K562 (cell line): ENCODE results near the gene ILF2. TPM values are rescaled to one million over a fixed set of nuclear protein-coding genes. Genes with fewer than 3 reads are reported as not detected.

Source experiments
- BRF1 ChIP-seq: IDR thresholded peaks from 3 replicates; pipeline ENCODE4 v1.6.1; 2011; ENCODE audit warnings: borderline replicate concordance, mild to moderate bottlenecking; ENCODE audit not compliant: insufficient read length; ENCODE audit errors: extremely low read depth
- DNMT1 ChIP-seq: fragments of 450-650 bp; IDR thresholded peaks from 2 replicates; pipeline ENCODE4 v1.6.1; 2016; ENCODE audit warnings: antibody characterized with exemption, mild to moderate bottlenecking
- GATAD2B ChIP-seq: fragments of 450-650 bp; IDR thresholded peaks from 2 replicates; pipeline ENCODE4 v1.6.1; 2017; ENCODE audit warnings: mild to moderate bottlenecking, borderline replicate concordance
- GTF2A2 ChIP-seq: IDR thresholded peaks from 2 replicates; pipeline ENCODE4 v1.6.1; 2016; ENCODE audit warnings: mild to moderate bottlenecking, missing genetic modification characterization, missing compliant biosample characterization
- HNRNPH1 ChIP-seq: fragments of 200-400 bp; formaldehyde crosslinking; optimal IDR thresholded peaks from 2 replicates; pipeline ENCODE3; 2017; ENCODE audit warnings: low read depth, mild to moderate bottlenecking, low read length, moderate library complexity
- KAT7 ChIP-seq: sonication (generic); formaldehyde crosslinking; IDR thresholded peaks from 2 replicates; pipeline ENCODE4 v1.8.0; 2022; ENCODE audit warnings: missing genetic modification reagents, mild to moderate bottlenecking, borderline replicate concordance
- MAX ChIP-seq: sonication (generic); formaldehyde crosslinking; IDR thresholded peaks from 2 replicates; pipeline ENCODE4 v1.9.0; 2022; ENCODE audit warnings: mild to moderate bottlenecking, missing genetic modification reagents
- MBD1 ChIP-seq: fragments of 250-450 bp; sonication (Bioruptor Pico); IDR thresholded peaks from 2 replicates; pipeline ENCODE4 v1.8.0; 2022; ENCODE audit warnings: inconsistent platforms
- MCM7 ChIP-seq, 2 experiments: fragments of 450-650 bp; IDR thresholded peaks; 2 replicates each; pipeline ENCODE4 v1.6.1; 2016 to 2018
- MYC ChIP-seq, 2 experiments: fragments of 250-450 bp in 1 of 2; sonication (Bioruptor Pico) in 1 of 2; IDR thresholded peaks; 2 replicates each; pipeline versions ENCODE4 v1.5.1 to v1.6.1; 2012 to 2021; ENCODE audit warnings: low read depth in 2 of 2, borderline replicate concordance in 1 of 2, improper control_type of control experiment in 1 of 2, low read length in 1 of 2, mild to moderate bottlenecking in 1 of 2, moderate library complexity in 1 of 2
- NR2C1 ChIP-seq, 2 experiments: fragments of 450-650 bp; IDR thresholded peaks; 2 replicates each; pipeline ENCODE4 v1.6.1; 2017; ENCODE audit warnings: mild to moderate bottlenecking in 2 of 2, antibody characterized with exemption in 1 of 2, inconsistent platforms in 1 of 2, missing compliant biosample characterization in 1 of 2, missing genetic modification characterization in 1 of 2
- RBFOX2 ChIP-seq: fragments of 200-400 bp; formaldehyde crosslinking; IDR thresholded peaks from 2 replicates; pipeline ENCODE4 v1.6.1; 2017; ENCODE audit warnings: low read depth, mild to moderate bottlenecking, low read length, moderate library complexity
- SNAPC5 ChIP-seq: fragments of 250-450 bp; sonication (Bioruptor Pico); IDR thresholded peaks from 2 replicates; pipeline ENCODE4 v1.8.0; 2021; ENCODE audit warnings: moderate library complexity, mild to moderate bottlenecking, inconsistent platforms
- SRSF7 ChIP-seq: fragments of 200-400 bp; formaldehyde crosslinking; optimal IDR thresholded peaks from 2 replicates; pipeline ENCODE3; 2017; ENCODE audit warnings: mild to moderate bottlenecking, low read depth, low read length
- SRSF9 ChIP-seq: fragments of 200-400 bp; formaldehyde crosslinking; IDR thresholded peaks from 2 replicates; pipeline ENCODE4 v1.6.1; 2017; ENCODE audit warnings: low read depth, low read length, borderline replicate concordance
- TCF15 ChIP-seq: fragments of 250-450 bp; sonication (Bioruptor Pico); IDR thresholded peaks from 2 replicates; pipeline ENCODE4 v1.8.0; 2022; ENCODE audit warnings: moderate library complexity, mild to moderate bottlenecking, inconsistent platforms
- TEAD2 ChIP-seq: fragments of 450-650 bp; IDR thresholded peaks from 2 replicates; pipeline ENCODE4 v1.6.1; 2016; ENCODE audit warnings: missing genetic modification characterization, control low read depth, missing compliant biosample characterization
- ZC3H8 ChIP-seq: fragments of 450-650 bp; IDR thresholded peaks from 2 replicates; pipeline ENCODE4 v1.6.1; 2017
- ZFP1 ChIP-seq: fragments of 450-650 bp; formaldehyde crosslinking; IDR thresholded peaks from 2 replicates; pipeline ENCODE4 v1.4.0; 2020; ENCODE audit warnings: mild to moderate bottlenecking, mixed read lengths
- ZNF146 ChIP-seq: IDR thresholded peaks from one replicate; pipeline ENCODE4 v1.6.1; 2018; ENCODE audit warnings: missing compliant biosample characterization; ENCODE audit not compliant: unreplicated experiment
- ZNF274 ChIP-seq: IDR thresholded peaks from 2 replicates; pipeline ENCODE4 v1.6.1; 2011; ENCODE audit warnings: low read depth, mild to moderate bottlenecking, low read length, moderate library complexity, borderline replicate concordance
- ZNF764 ChIP-seq: fragments of 250-450 bp; sonication (Bioruptor Pico); IDR thresholded peaks from 2 replicates; pipeline ENCODE4 v1.4.0; 2020; ENCODE audit warnings: low read depth, mild to moderate bottlenecking, moderate library complexity
- ZSCAN29 ChIP-seq: fragments of 450-650 bp; IDR thresholded peaks from 2 replicates; pipeline ENCODE4 v1.6.1; 2017
- polyA plus RNA-seq, 8 experiments: library from polyadenylated mRNA; depleted of rRNA in 4 of 8; stranded (reverse) in 5 of 8; unstranded in 3 of 8; fragments of >200 nt; fragmentation: Nextera tagmentation in 2 of 8; fragmentation: Illumina TruSeq in 1 of 8; extraction: Ambion mirVana in 2 of 8; extraction: Trizol in 1 of 8; gene quantifications; 2 replicates each; pipeline versions ENCODE4 v1.2.1 to v1.2.3, GENCODE V29; 2011 to 2014; ENCODE audit warnings: inconsistent platforms in 1 of 8, missing spikeins in 1 of 8
- total RNA-seq, 7 experiments: library from RNA; depleted of rRNA in 6 of 7; stranded (reverse); fragments of >200 nt in 6 of 7; fragmentation: Illumina TruSeq in 2 of 7; extraction: Trizol in 2 of 7; gene quantifications; 2 replicates each; pipeline versions ENCODE4 v1.2.1 to v1.2.3, GENCODE V29; 2011 to 2021; ENCODE audit warnings: low replicate concordance in 1 of 7

The ILF2 gene
- total and polyA plus RNA-seq, 9 of the 15 experiments (the other 6 are each of a cell fraction or from before 2014, with no cell fraction given) = 282 to 726 (median 474) TPM

- peak; percentile 69 for TF ChIP-seq MAX (CRISPR knock-in tag)
- TF ChIP-seq ZNF146 (CRISPR knock-in tag) = no peak
- no peak for TF ChIP-seq ZNF764 (CRISPR knock-in tag)
- TF ChIP-seq BRF1 = no peak
- TF ChIP-seq KAT7 = no peak
- TF ChIP-seq MYC (IDR thresholded peaks at IDR 0.05; ENCODE audit: low read depth, low read length) = peak; percentile 79
- TF ChIP-seq MYC (CRISPR knock-in tag; IDR thresholded peaks at IDR 0.05; ENCODE audit: borderline replicate concordance, low read depth) = no peak
- no peak for TF ChIP-seq DNMT1
- TF ChIP-seq ZC3H8 = no peak
- TF ChIP-seq NR2C1 (IDR thresholded peaks at IDR 0.05) = no peak
- TF ChIP-seq NR2C1 (tag; IDR thresholded peaks at IDR 0.05) = 0 out of 2 replicates have a peak, but pooled peaks have one; percentile 42
- TF ChIP-seq ZNF274 = no peak
- no peak for TF ChIP-seq HNRNPH1
- no peak for TF ChIP-seq ZFP1 (CRISPR knock-in tag)
- TF ChIP-seq SRSF7 = no peak
- TF ChIP-seq SRSF9 = no peak
- TF ChIP-seq SNAPC5 (CRISPR knock-in tag) = no peak
- no peak for TF ChIP-seq ZSCAN29
- TF ChIP-seq GTF2A2 (tag) = no peak
- no peak for TF ChIP-seq MBD1
- no peak for TF ChIP-seq MCM7 (IDR thresholded peaks at IDR 0.05)
- no peak for TF ChIP-seq TCF15
- peak; percentile 90 for TF ChIP-seq TEAD2 (tag)
- TF ChIP-seq GATAD2B = no peak
- TF ChIP-seq RBFOX2 = peak; percentile 68
These were observed 26.6 kb upstream of the ILF2 start (continued) for GRCh38 chr1:153697191-153698019.
